Stimulated activated CD4-positive, alpha-beta T cell treated with anti-CD3 and anti-CD28 coated beads, Interleukin-2, amount 100 ng/mL, for 48 hours (primary cell): Measurements from ENCODE around the gene PRKCH.
A peak's percentile ranks its signal among the peaks of the same experiment; 100 is the strongest.

ENCODE experiments used
- DNase-seq, 2 donors: peaks; one replicate each; pipeline ENCODE4 v3.0.0-alpha.2; 2020

Gene PRKCH

GRCh38 chr14:61499991-61500390 is 178.6 kb downstream of the PRKCH start:
- DNase-seq: no peak

- no peak for DNase-seq
These were observed 180.5 kb downstream of the PRKCH start for GRCh38 chr14:61501714-61502458.

- no peak for DNase-seq
These were observed 181.2 kb downstream of the PRKCH start for GRCh38 chr14:61502459-61503093.

- DNase-seq: no peak
These were observed 181.9 kb downstream of the PRKCH start for GRCh38 chr14:61503167-61503801.

- no peak for DNase-seq
These were observed 183.5 kb downstream of the PRKCH start for GRCh38 chr14:61504901-61505300.

GRCh38 chr14:61505815-61506809 is 184.7 kb downstream of the PRKCH start:
- no peak for DNase-seq

GRCh38 chr14:61508526-61508925 is 187.1 kb downstream of the PRKCH start:
- no peak for DNase-seq

- DNase-seq: no peak
These were observed 189.6 kb downstream of the PRKCH start for GRCh38 chr14:61510736-61511557.

GRCh38 chr14:61511558-61511948 is 190.2 kb downstream of the PRKCH start:
- peak; percentile 52 to 54 for DNase-seq

- DNase-seq: no peak
These were observed 190.9 kb downstream of the PRKCH start for GRCh38 chr14:61512026-61512834.

GRCh38 chr14:61513986-61514830 is 192.8 kb downstream of the PRKCH start:
- no peak for DNase-seq

GRCh38 chr14:61514927-61515326 is 193.5 kb downstream of the PRKCH start:
- no peak for DNase-seq

- DNase-seq: no peak
These were observed 194.2 kb downstream of the PRKCH start for GRCh38 chr14:61515436-61516117.

- DNase-seq: no peak
These were observed 194.9 kb downstream of the PRKCH start for GRCh38 chr14:61516118-61516743.

GRCh38 chr14:61516964-61517653 is 195.7 kb downstream of the PRKCH start:
- no peak for DNase-seq

- no peak for DNase-seq
These were observed 196.6 kb downstream of the PRKCH start for GRCh38 chr14:61517911-61518384.

GRCh38 chr14:61518403-61518802 is 197.0 kb downstream of the PRKCH start:
- no peak for DNase-seq

- DNase-seq: no peak
These were observed 197.7 kb downstream of the PRKCH start for GRCh38 chr14:61519106-61519505.
